GM18499 (cell line): Measurements from ENCODE around the gene RBMS1.

Experiments used
- ATAC-seq: cut with Tn5 transposase; IDR thresholded peaks from one replicate; pipeline ENCODE4 v1.9.1; 2021; ENCODE audit warnings: moderate number of reproducible peaks; ENCODE audit not compliant: insufficient read depth, unreplicated experiment

RBMS1 gene

DNA sequence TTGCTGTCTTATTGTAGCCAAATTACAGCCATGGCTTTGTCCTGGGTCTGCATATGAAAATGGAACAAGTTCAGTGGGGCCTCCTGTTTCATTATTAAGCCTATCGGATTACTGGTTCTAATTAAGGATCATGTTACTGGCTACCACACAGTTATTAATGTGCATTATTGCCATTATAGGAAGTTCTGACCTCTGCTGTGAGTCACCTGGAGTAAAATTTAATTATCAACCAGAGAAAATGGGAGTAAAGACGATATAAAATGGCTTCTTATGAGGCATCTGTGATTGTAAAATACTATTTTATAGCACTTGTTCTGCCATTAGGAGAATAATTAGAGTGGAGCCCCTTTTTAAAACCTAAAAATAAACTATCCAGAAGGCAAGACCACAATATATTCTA lies 150.2 kb downstream of the RBMS1 start:
- ATAC-seq = no peak

DNA sequence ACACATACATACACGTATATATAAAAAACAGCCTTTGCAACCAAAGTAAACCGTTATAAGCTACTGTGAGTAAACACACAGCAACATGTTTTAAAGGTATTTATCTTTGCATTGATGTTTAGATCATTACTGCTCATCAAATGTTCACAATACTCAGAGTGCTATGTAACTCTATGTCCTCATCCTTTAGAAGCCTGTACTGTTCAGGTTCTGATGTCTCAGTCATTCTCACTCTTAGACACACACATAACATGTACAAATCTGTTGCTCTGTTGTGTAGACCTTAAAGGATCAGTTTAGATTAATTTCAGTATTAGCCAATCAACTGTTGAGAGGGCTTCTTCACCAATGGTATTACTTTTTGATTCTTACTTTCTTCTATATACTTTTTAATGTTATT lies 153.9 kb downstream of the RBMS1 start:
- ATAC-seq = no peak

DNA sequence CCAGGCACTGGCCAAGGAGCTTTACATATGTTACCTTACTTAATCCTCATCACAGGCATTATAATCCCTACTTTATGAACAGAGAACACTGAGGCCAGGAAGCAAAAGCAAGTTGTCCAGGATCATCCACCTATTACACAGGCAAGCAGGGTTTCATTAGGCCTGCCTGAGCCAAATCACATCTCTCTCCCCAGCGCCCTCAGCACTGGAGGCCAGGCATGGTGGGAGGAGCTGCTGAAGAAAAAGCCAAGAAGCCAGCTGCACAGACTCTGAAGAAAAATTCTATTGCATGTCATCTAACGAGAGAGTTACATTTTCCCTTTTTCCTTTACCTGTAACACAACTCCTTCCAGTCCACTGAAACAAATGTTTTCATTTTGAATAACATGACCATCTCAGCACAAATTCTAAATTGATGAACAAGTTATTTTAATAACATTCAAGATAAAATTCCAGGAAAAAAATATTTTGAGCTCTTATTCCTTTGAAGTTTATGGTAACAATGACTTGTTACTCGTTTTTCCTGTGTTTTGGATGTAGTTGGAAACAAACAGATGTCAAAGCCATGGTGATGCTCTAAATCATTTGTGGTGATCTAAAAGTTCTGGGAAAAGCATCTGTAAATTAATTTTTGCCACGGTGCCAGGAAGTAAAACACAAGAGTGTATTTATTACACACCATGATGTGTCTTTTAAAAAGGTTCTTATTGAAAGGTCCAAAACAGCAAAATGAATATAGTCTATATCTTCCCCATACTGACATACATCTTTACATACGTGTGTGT lies 154.5 kb downstream of the RBMS1 start:
- no peak for ATAC-seq

- ATAC-seq = no peak
Observed at GRCh38 chr2:160337728-160338127, 155.9 kb downstream of the RBMS1 start.

DNA sequence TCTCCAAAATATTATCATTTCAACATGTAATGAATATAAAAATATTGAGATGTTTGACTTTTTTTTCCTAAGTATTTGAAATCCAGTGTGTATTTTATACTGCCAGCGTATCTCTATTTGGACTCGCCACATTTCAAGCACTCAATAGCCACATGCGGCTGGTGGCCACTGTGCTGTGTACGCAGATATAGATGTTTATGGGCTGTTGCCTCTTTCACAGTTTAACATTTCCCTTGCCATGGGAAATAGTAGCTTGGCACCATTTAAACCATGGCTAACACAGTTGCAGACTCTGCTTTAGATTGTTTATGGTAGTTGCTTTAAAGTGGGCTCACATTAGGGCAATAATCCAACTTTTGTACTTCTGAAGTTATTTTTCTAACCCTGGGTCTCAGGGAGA lies 157.0 kb downstream of the RBMS1 start:
- no peak for ATAC-seq

GRCh38 chr2:160336105-160336504 lies 157.5 kb downstream of the RBMS1 start:
- no peak for ATAC-seq

GRCh38 chr2:160335441-160335840 lies 158.2 kb downstream of the RBMS1 start:
- ATAC-seq = no peak

GRCh38 chr2:160334028-160334741 lies 159.4 kb downstream of the RBMS1 start:
- ATAC-seq = no peak

GRCh38 chr2:160333324-160334027 lies 160.1 kb downstream of the RBMS1 start:
- ATAC-seq = no peak

GRCh38 chr2:160332318-160332717 lies 161.3 kb downstream of the RBMS1 start:
- ATAC-seq = no peak

GRCh38 chr2:160331258-160332025 lies 162.2 kb downstream of the RBMS1 start:
- ATAC-seq = no peak

- ATAC-seq = no peak
Observed at GRCh38 chr2:160328811-160329527, 164.6 kb downstream of the RBMS1 start.

DNA sequence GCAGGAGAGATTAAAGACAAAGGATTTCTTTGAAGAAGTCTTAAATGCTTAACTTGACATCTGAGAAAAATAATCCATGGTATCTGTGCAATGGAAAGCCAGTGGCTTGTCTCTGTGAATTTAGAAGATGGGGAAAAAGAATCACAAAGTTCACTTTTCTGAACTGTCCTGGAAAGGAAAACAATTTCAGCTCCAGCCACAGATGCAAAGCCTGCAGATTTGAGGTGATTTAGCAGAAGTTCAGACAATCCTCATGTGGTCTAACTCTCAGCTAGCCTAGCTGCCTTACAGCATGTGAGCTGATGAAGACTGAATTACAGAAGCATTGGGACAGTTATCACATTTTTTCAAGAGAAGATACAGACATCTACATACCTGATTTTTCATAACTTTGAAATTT lies 166.8 kb downstream of the RBMS1 start:
- ATAC-seq = no peak

DNA sequence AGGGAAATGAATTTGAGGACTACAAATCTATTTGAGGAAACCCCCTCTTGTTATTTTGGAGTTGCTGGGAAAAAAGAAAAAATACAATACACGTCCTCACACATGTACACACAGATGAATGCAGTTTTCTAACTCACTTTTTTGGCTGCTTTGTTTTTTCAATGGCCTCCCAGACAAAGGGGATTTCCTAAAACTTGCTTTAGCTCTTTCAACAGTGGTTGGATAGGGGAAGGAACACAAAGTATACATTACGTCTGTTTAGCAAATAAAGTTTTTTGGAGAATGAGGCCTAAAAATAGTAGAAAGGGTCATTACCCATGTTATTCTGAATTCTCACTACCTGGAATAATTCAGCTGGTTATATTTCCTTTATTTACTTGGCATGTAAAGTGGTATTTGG lies 168.2 kb downstream of the RBMS1 start:
- no peak for ATAC-seq

- no peak for ATAC-seq
Observed at GRCh38 chr2:160324917-160325316, 168.7 kb downstream of the RBMS1 start.

DNA sequence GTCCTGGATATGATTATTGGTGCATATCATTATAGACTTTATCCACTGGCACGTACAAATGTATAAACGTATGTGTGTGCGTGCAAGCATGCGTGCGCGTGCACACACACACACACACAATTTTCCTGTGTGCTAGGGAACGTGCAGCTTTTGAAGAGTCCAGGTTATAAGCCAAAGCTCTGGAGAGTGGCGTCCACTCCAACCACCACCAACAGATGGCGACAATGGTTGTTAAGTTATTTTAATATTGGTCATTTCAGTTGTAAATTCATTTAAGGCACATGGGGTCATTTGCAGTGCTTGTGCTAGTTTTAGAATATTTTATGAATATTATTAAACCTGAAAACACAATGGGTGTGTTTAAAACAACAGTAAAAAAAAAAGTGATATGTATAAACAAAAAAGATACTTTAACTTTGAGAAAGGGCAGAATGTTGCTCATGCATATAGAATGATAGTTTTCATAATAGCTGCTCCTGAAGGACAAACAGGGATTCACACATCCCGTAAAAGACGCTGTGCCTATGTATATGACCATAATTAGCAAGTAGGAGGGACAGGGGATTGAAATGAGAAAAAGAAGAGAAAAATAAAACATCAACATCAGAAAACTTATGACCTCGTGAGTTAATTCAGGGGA lies 169.3 kb downstream of the RBMS1 start:
- ATAC-seq = no peak

GRCh38 chr2:160322320-160322719 lies 171.3 kb downstream of the RBMS1 start:
- peak; percentile 65 for ATAC-seq

- ATAC-seq = no peak
Observed at GRCh38 chr2:160321006-160321405, 172.6 kb downstream of the RBMS1 start.

- no peak for ATAC-seq
Observed at GRCh38 chr2:160319700-160320099, 173.9 kb downstream of the RBMS1 start.
